GM12873 (cell line): ENCODE measurements around the gene CRABP1.

Experiments
- TF ChIP-seq, protein P1 (sequence below): IDR thresholded peaks from 2 replicates; pipeline ENCODE4 v1.5.1; 2012; ENCODE audit warnings: low read depth, mild to moderate bottlenecking, moderate library complexity, low read length, control low read depth; ENCODE audit not compliant: insufficient read depth; ENCODE audit errors: missing control alignments

The CRABP1 gene

GRCh38 chr15:78351539-78351938 lies 11.4 kb downstream of the CRABP1 start:
- TF ChIP-seq, protein P1, sequence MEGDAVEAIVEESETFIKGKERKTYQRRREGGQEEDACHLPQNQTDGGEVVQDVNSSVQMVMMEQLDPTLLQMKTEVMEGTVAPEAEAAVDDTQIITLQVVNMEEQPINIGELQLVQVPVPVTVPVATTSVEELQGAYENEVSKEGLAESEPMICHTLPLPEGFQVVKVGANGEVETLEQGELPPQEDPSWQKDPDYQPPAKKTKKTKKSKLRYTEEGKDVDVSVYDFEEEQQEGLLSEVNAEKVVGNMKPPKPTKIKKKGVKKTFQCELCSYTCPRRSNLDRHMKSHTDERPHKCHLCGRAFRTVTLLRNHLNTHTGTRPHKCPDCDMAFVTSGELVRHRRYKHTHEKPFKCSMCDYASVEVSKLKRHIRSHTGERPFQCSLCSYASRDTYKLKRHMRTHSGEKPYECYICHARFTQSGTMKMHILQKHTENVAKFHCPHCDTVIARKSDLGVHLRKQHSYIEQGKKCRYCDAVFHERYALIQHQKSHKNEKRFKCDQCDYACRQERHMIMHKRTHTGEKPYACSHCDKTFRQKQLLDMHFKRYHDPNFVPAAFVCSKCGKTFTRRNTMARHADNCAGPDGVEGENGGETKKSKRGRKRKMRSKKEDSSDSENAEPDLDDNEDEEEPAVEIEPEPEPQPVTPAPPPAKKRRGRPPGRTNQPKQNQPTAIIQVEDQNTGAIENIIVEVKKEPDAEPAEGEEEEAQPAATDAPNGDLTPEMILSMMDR: no peak

DNA sequence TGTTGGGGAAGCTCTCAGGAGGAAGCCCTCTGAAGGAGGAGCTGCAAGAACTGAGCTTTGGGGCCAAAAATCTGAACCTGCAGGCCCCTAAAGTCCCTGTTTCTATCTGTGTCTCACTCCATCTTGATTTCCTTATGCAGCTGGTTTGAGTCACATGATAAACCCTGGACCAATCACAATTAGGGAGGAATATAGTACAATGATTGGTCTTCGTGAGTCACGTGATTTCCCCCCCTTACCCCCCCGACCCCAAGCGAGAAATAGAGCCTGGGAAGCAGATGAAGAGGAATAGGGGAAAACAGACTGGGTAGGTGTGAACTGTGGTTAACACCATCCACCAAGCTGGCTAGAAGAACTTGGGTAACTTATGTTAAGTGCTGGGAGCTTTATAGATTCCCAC lies 12.9 kb downstream of the CRABP1 start:
- TF ChIP-seq, protein P1: no peak

- TF ChIP-seq, protein P1: no peak
These were observed 15.0 kb downstream of the CRABP1 start for GRCh38 chr15:78355177-78355576.

DNA sequence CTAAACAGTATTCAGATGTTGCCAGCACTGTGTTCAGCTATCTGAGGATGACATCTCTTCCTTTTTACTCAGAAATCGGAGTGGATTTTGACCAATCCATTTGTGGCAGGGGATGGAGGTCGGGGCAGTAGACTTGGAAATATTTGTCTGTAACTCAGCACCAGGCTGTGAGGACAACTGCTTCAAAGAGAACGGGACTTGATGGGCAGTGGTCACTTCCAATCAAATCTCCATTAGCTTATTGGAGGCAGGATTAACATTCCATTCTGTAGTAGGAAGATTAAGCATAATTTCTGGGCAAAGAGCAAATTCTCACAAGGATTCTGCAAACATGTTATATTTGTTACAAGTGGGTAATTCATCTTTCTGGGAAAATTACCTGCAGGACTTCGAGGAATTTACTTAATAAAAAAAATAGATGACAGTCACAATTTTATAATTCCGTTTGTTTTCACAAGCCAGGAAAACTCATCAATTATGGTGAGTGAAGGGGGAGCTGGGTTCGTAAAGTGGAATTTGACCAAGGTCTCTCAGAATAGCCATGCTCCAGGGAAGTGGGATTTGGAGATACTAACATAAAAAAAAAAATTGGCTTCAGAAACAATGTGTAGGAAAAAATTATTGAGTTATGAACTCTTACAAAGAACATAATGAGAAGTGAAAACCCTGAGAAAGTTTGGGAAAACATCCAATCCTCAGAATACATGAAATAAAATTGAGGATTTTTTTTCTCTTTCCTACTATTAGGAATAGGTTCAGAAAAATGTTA lies 18.1 kb downstream of the CRABP1 start:
- TF ChIP-seq, protein P1: no peak

DNA sequence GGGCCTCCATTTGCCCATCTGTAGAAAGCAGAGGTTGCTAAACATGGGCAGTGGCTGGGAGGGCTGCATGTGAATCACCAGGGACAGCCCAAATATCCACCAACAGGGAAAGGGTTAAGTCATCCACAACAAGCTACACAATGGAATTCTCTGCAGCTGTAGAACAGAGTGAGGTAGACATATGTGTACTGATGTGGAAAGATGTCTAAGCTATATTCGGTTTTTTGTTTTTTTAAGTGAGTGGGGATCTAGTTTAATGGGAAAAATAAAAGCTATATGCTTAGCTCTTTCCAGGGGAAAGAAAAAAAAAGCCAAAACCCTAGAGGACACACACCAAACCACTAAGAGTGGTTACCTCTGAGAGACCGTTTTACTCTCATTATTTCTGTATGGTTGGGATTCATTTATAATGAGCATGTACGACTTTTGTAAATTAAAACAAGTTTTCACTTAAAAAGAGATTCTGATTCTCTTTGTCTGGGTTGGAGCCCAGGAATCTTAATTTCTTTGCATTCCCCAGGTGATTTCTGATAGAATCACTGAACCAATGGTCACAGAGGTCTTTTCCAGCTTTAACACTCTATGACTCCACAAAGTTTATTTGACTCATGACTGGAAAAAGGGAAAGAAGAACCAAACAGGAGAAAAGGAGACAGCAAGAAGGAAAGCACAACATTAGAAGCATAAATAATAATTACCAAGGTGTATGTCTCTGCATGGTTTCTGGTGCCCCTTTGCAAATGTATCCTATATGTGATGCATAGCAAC lies 19.1 kb downstream of the CRABP1 start:
- TF ChIP-seq, protein P1: no peak

DNA sequence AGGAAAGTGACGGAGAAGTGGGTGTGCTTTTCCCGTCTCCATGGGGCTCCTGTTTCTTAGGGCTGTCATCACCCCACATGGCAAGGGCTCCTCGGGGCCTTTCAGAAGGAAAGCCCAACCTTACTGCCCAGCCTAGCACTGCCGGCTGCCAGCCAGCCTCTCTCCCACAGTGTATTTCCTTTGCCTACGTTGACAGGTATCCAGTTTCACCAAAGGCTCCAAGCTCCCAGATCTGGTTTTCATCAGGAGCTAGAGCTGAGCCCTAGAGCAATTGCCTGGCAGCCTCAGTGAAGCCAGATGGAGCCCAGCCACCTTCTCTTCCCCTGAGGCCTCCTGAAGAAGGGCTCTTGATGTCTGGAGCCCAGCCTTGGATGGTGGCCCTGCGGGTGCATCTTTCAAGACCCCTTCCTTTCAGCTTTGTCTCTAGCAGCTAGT lies 20.2 kb downstream of the CRABP1 start:
- TF ChIP-seq, protein P1: no peak

DNA sequence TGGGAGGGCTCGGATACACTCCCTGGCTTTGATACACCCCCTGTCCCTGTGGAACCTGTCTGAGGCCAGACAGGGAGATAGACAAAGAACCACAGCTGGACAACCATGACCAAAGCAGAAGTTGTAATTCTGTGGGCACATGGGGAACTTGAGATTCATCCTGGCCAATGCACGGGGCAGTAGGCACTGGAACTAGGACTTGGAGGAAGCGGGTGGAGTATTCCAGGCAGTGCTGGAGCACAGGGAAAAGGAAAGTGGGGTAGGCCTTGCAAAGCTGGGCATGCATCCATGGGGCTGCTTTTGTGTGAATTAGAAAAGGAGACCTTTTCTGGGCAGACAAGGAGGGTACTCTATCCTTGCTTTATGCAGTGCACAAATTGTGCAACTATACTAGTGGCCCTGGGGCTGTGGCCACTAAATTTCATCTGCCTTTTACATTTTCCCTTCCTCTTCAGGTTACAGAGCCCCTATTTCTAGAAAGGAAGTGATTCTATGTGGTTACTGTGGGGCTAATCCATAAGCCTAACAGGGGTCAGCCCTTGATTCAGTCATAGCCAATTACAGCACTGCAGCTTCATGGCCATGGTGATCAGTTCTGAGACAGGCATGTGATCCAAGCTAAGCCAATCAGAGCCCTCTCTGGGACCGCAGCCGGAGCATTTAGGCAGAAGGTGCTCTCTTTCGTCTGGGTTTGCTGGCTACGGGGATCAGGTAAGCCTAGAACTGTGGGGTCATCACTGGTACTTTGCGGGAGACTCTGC lies 21.0 kb downstream of the CRABP1 start:
- TF ChIP-seq, protein P1: no peak
